Measurements from ENCODE around the gene TMEM44.
"Not testable (repeated sequence)": the region's sequence is repeated elsewhere in the genome, so short reads cannot be mapped to it uniquely, and the experiment has no call there.

The TMEM44 gene

DNA sequence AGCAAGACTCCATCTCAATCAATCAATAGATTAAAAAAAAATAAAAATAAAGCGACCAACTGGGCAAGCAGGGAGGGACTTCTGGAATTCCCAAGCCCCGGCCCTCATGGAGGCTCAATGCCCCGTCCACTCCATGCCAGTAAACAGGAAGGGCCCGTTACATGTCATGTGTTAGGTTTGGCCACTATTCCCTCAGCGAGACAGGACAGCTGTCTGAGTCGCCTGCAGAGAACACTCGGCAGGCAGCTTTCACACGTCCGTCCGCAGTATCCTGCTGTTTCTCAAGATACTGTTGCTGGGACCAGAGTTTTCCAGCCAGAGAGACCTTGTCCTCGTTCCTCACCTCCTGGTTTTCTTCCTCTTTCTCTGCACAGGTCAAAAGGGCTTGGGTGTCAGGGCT, 18.0 kb downstream of the TMEM44 start:
- H3K4me1 Mint-ChIP-seq, result peaks cover 3% of the 10 kb centered on the region
- CTCF ChIA-PET, result interaction anchor here (1.7 kb wide), 1 partner anchor 67 kb away, joined by 3 read pairs; no protein-coding TSS in a partner anchor
- no peak overlapping the region for H3K27ac Mint-ChIP-seq
- H3K36me3 Mint-ChIP-seq, result no peaks in the 10 kb centered on the region
- no peaks in the 10 kb centered on the region for H3K27me3 Mint-ChIP-seq
- no peak overlapping the region for H3K4me3 Mint-ChIP-seq
- no peak for DNase-seq
- H3K9me3 Mint-ChIP-seq, result no peaks in the 10 kb centered on the region

GRCh38 chr3:194612221-194612620, 21.0 kb downstream of the TMEM44 start:
- H3K4me1 Mint-ChIP-seq, result peaks cover 3% of the 10 kb centered on the region
- CTCF ChIA-PET, result no interaction called here
- H3K27me3 Mint-ChIP-seq, result peaks cover 4% of the 10 kb centered on the region
- no peaks in the 10 kb centered on the region for H3K9me3 Mint-ChIP-seq
- no peak overlapping the region for H3K4me3 Mint-ChIP-seq
- no peak for DNase-seq
- no peaks in the 10 kb centered on the region for H3K36me3 Mint-ChIP-seq
- H3K27ac Mint-ChIP-seq, result no peak overlapping the region

DNA sequence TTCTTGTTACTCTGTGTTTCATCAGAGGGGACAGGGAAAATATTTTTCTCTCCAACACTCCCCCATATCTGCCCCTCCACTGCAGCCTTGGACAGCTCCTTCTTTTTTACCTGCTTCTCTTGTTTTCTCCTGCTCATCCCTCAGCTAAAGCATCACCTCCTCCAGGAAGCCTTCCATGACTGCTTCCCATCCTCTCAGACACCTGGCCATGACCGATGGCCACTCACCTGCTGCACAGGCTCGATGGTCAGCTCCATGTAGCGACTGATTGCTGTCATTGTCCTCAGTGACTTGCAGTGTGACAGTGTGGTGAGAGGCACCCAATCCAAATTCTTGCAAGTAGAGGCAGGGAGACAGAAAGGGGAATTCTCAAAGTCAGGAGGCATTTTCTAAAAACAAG, 22.5 kb downstream of the TMEM44 start:
- Mint-ChIP-seq H3K36me3 (no peaks in the 10 kb centered on the region), H3K9me3 (no peaks in the 10 kb centered on the region), H3K27ac (no peak overlapping the region), H3K27me3 (peaks cover 4% of the 10 kb centered on the region), H3K4me3 (no peak overlapping the region), H3K4me1 (peaks cover 3% of the 10 kb centered on the region)
- CTCF ChIA-PET, result interaction anchor here (1.1 kb wide), 1 partner anchor 16 kb away, joined by 4 read pairs; no protein-coding TSS in a partner anchor
- DNase-seq, result no peak

DNA sequence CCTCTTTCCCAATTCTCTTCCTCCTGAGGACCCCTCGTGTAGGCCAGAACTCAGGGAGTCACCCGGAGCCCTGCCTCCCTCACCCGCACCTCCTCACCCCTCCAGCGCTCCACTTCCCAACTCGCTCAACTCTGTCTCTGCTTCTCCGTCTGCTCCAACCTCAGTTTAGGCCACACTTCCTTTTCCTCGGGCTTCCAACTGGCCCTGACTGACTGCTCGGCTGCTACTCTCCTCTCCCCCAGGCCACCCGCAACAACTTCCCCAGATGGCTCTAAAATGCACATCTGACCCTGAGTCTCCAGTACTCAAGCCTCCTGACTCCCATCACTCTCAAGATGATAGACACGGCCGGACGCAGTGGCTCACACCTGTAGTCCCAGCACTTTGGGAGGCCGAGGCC, 23.6 kb downstream of the TMEM44 start:
- Mint-ChIP-seq H3K4me3 (no peak overlapping the region), H3K36me3 (no peaks in the 10 kb centered on the region), H3K27ac (no peak overlapping the region), H3K27me3 (peaks cover 4% of the 10 kb centered on the region), H3K9me3 (no peaks in the 10 kb centered on the region), H3K4me1 (peaks cover 3% of the 10 kb centered on the region)
- no peak for DNase-seq
- CTCF ChIA-PET, result interaction anchor here (0.5 kb wide), 1 partner anchor 33 kb away, joined by 4 read pairs; no protein-coding TSS in a partner anchor

GRCh38 chr3:194608981-194609380, 24.2 kb downstream of the TMEM44 start:
- Mint-ChIP-seq H3K4me1 (peaks cover 3% of the 10 kb centered on the region), H3K4me3 (no peak overlapping the region), H3K27me3 (peaks cover 4% of the 10 kb centered on the region), H3K9me3 (no peaks in the 10 kb centered on the region), H3K27ac (no peak overlapping the region), H3K36me3 (no peaks in the 10 kb centered on the region)
- DNase-seq, result no peak
- CTCF ChIA-PET, result no interaction called here

- Mint-ChIP-seq H3K9me3 (no peaks in the 10 kb centered on the region), H3K36me3 (no peaks in the 10 kb centered on the region), H3K27me3 (peaks cover 4% of the 10 kb centered on the region), H3K4me1 (peaks cover 3% of the 10 kb centered on the region), H3K27ac (no peak overlapping the region), H3K4me3 (no peak overlapping the region)
- DNase-seq, result no peak
- CTCF ChIA-PET, result interaction anchor here (1.7 kb wide), 1 partner anchor 14 kb away, joined by 7 read pairs; no protein-coding TSS in a partner anchor
Measured at GRCh38 chr3:194607592-194608389, 25.4 kb downstream of the TMEM44 start.

DNA sequence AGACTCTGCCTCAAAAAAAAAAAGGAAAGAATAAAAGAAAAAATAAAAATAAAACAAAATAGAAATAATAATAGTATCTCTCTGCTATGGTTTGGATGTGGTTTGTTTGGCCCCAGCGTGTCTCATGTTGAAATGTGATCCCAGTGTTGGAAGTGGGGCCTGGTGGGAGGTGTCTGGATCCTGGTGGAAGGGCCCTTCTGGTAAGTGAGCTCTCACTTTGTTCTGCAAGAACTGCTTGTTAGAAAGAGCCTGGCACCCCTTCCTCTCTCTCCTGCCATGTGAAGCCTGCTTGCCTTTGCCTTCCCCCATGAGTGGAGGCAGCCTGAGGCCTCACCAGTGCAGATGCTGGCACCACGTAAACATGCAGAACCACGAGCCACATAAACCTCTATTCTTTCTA, 26.3 kb downstream of the TMEM44 start:
- Mint-ChIP-seq H3K4me3 (no peak overlapping the region), H3K27ac (no peak overlapping the region), H3K4me1 (no peaks in the 10 kb centered on the region), H3K27me3 (peaks cover 5% of the 10 kb centered on the region), H3K36me3 (no peaks in the 10 kb centered on the region), H3K9me3 (no peaks in the 10 kb centered on the region)
- DNase-seq, result no peak
- CTCF ChIA-PET, result interaction anchor here (1.7 kb wide), 1 partner anchor 13 kb away, joined by 7 read pairs; no protein-coding TSS in a partner anchor

DNA sequence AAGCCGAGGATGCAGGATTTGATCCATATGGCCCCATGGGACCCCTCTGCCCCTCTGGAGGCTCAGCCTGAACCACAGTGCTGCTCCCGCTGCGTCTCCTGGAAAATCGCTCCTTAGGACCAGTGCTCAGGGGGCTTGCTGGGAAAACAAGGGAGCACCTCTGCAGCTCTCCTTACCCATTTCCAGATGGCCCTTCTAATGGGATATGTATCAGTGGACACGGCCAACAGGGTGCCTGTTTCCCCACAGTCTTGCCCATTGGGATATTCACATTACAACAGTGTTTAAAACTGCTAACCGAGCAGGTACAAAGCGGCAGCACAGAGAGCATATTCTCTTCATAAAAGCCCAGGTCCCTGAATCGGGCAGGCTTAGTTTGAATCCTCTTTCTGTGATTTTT, 27.1 kb downstream of the TMEM44 start:
- Mint-ChIP-seq H3K27me3 (peaks cover 8% of the 10 kb centered on the region), H3K4me1 (no peaks in the 10 kb centered on the region), H3K4me3 (no peak overlapping the region), H3K9me3 (no peaks in the 10 kb centered on the region), H3K36me3 (no peaks in the 10 kb centered on the region), H3K27ac (no peak overlapping the region)
- no peak for DNase-seq
- CTCF ChIA-PET, result no interaction called here

- CTCF ChIA-PET, result interaction anchor here (1.4 kb wide), 1 partner anchor 11 kb away, joined by 5 read pairs; no protein-coding TSS in a partner anchor
- not testable (repeated sequence) for H3K4me3 Mint-ChIP-seq, H3K27ac Mint-ChIP-seq, H3K36me3 Mint-ChIP-seq, H3K27me3 Mint-ChIP-seq, DNase-seq, H3K9me3 Mint-ChIP-seq, H3K4me1 Mint-ChIP-seq
Measured at GRCh38 chr3:194605314-194605713, 27.9 kb downstream of the TMEM44 start.

- Mint-ChIP-seq H3K36me3 (no peaks in the 10 kb centered on the region), H3K27me3 (peaks cover 8% of the 10 kb centered on the region), H3K9me3 (no peaks in the 10 kb centered on the region), H3K4me3 (no peak overlapping the region), H3K4me1 (no peaks in the 10 kb centered on the region), H3K27ac (no peak overlapping the region)
- CTCF ChIA-PET, result interaction anchor here (1.4 kb wide), 1 partner anchor 10 kb away, joined by 5 read pairs; no protein-coding TSS in a partner anchor
- DNase-seq, result no peak
Measured at GRCh38 chr3:194604837-194605236, 28.4 kb downstream of the TMEM44 start.

DNA sequence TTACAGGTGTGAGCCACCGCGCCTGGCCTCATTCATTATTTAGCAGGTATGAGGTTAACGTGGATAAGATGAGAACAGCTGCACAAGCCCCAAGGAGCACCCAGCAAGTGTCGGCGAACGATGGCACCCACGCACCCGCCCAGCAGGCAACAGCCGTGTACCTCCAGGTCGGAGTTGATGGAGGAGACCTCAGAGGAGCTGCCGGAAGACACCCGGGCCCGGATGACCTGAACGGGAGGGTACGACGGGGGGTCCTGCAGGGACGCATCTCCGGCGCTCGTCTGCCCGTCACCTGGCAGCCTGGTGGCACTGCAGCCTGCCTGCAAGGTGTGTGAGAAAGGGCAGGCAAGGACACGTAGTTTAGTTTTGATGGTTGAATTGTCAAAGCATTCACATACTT, 29.1 kb downstream of the TMEM44 start:
- H3K4me3 Mint-ChIP-seq, result no peak overlapping the region
- no peak overlapping the region for H3K27ac Mint-ChIP-seq
- H3K27me3 Mint-ChIP-seq, result peaks cover 4% of the 10 kb centered on the region
- H3K36me3 Mint-ChIP-seq, result no peaks in the 10 kb centered on the region
- CTCF ChIA-PET, result interaction anchor here (1.4 kb wide), 1 partner anchor 10 kb away, joined by 5 read pairs; no protein-coding TSS in a partner anchor
- H3K4me1 Mint-ChIP-seq, result no peaks in the 10 kb centered on the region
- no peak for DNase-seq
- H3K9me3 Mint-ChIP-seq, result no peaks in the 10 kb centered on the region

DNA sequence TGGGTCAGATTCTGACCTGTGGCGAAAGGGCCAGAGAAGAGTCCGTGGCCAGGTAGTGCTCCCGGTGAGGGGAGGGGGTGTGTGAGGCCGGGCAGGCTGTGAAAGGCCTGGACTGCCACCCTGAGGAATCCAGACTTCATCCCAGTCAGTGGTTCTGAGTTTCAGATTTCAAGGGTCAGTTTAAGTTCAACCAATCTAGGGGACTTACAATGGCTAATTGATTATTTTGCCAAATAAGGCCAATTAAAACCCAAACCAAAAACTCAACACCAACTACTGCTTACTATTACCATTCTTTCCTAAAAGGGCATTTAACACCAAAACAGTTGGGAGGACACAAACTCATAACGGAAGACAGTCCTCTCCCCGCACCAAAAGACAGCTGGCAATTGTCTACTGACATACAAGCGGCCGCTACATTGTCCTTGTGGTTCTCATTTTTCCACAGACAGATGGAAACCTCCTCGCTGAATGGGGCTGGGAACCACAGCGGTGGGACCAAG, 30.5 kb downstream of the TMEM44 start:
- CTCF ChIA-PET, result no interaction called here

DNA sequence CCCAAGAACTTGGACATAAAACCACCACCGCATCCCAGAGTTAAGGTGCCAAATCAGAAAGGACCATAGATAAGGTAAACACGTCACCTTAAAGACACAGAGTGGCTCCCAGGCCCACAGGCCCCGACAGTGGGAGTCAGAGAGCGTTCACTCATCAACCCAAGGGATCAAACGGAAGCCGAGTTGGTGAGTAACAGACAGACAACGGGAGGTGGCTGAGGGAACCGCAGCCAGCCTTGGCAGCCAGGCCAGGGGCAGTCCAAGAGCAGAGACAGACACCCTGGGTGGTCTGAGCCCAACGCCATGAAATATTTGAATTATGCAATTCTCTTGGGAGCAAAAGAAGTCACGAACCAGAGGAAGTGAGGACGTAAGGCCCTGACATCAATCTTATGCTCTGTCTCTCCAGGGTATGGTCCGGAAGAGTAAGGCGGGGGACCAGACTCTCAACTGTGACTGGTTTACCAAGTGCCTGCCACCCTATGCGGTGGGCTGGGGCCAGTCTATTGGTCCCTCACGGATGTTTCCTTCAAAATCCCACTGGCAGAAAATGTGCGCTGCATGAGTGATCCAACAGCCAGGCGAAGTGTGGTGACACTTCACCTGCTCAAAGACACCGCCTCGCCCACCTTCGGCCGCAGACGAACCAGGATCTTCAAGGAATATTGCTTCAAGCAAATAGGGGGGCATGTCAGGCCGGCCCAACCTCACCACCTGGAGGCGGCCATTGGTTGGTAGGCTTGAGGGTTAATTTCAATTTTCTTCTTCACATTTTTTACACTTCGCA, 34.3 kb downstream of the TMEM44 start:
- CTCF ChIA-PET, result interaction anchor here (1.0 kb wide), 1 partner anchor 266 kb away, joined by 4 read pairs; no protein-coding TSS in a partner anchor
- no peak overlapping the region for H3K4me3 Mint-ChIP-seq
- no peaks in the 10 kb centered on the region for H3K9me3 Mint-ChIP-seq
- H3K27ac Mint-ChIP-seq, result no peak overlapping the region
- DNase-seq, result no peak
- no peaks in the 10 kb centered on the region for H3K36me3 Mint-ChIP-seq
- peaks cover 3% of the 10 kb centered on the region for H3K4me1 Mint-ChIP-seq
- peaks cover 9% of the 10 kb centered on the region for H3K27me3 Mint-ChIP-seq

More for the DNA sequence above, 30.5 kb downstream of the TMEM44 start:
- Mint-ChIP-seq H3K4me1 (no peaks in the 10 kb centered on the region), H3K36me3 (no peaks in the 10 kb centered on the region), H3K9me3 (no peaks in the 10 kb centered on the region), H3K27me3 (peaks cover 4% of the 10 kb centered on the region), H3K27ac (no peak overlapping the region), H3K4me3 (no peak overlapping the region)
- no peak for DNase-seq

GRCh38 chr3:194596906-194597305, 36.3 kb downstream of the TMEM44 start:
- CTCF ChIA-PET, result no interaction called here
- Mint-ChIP-seq H3K36me3 (no peaks in the 10 kb centered on the region), H3K27me3 (peaks cover 8% of the 10 kb centered on the region), H3K27ac (no peak overlapping the region), H3K4me1 (peaks cover 3% of the 10 kb centered on the region), H3K9me3 (no peaks in the 10 kb centered on the region), H3K4me3 (no peak overlapping the region)
- no peak for DNase-seq
